GM12872 (cell line): ENCODE data around the gene ZNF22.

Experiments used
- TF ChIP-seq, protein P1 (sequence below): IDR thresholded peaks from 3 replicates; pipeline ENCODE4 v1.5.1; 2011; ENCODE audit warnings: low read depth, mild to moderate bottlenecking, low read length, moderate library complexity; ENCODE audit not compliant: insufficient read depth

The ZNF22 gene

DNA sequence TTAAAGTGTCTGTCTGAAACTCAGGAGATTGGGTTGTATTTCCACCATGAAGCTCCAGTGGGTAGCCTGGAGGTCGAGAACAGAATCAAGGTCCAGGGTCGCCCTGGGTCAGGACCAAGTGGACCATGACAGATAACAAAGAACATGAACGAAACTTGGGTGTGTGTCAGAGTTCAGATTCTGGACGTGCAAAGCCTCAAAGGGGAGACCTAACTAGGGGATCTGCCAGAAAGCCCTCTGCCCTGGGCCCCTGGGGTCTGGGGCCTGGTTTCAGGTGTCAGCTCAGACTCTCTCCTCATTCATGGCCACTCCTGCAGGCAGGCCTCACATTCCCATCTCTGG is 39.5 kb upstream of the ZNF22 start:
- TF ChIP-seq, protein P1, sequence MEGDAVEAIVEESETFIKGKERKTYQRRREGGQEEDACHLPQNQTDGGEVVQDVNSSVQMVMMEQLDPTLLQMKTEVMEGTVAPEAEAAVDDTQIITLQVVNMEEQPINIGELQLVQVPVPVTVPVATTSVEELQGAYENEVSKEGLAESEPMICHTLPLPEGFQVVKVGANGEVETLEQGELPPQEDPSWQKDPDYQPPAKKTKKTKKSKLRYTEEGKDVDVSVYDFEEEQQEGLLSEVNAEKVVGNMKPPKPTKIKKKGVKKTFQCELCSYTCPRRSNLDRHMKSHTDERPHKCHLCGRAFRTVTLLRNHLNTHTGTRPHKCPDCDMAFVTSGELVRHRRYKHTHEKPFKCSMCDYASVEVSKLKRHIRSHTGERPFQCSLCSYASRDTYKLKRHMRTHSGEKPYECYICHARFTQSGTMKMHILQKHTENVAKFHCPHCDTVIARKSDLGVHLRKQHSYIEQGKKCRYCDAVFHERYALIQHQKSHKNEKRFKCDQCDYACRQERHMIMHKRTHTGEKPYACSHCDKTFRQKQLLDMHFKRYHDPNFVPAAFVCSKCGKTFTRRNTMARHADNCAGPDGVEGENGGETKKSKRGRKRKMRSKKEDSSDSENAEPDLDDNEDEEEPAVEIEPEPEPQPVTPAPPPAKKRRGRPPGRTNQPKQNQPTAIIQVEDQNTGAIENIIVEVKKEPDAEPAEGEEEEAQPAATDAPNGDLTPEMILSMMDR = no peak

DNA sequence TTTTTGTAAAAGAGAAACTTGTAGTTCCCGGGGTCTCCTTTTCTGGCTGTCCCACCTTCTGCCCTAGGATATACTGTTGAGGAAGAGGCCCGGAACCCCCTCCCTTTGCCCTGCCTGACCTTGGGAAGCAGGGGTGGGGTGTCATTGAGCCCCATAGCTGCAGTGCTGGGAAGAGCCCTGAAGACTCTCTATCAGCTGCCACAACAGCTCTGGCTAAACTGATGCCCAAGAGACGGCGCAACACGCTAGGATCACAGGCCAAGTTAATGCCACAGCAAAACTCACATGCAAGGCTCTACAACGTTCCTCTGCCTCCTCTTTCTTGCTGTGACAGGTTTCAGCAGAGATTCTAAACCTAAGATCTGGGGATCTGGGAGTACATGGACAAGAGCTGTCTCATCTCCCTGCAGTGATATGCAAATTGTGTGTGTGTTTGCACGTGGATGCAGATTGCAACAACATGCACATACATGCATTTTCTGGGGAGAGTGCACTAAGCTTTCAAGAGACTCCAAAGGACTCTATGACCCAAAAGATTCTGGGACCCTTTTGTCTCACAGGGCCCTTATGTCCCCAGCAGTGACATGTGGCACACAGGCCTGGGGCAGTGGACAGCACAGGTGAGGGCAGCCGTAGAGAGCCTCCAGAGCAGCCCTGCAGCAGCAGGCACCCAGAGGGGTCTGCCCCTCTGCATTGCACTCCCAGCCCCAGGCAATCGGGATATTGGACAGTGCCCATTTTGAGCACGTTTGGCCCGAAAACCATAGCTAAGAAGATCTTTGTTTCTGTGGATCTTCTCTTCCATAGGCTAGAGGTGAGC is 38.6 kb upstream of the ZNF22 start:
- TF ChIP-seq, protein P1 = no peak

DNA sequence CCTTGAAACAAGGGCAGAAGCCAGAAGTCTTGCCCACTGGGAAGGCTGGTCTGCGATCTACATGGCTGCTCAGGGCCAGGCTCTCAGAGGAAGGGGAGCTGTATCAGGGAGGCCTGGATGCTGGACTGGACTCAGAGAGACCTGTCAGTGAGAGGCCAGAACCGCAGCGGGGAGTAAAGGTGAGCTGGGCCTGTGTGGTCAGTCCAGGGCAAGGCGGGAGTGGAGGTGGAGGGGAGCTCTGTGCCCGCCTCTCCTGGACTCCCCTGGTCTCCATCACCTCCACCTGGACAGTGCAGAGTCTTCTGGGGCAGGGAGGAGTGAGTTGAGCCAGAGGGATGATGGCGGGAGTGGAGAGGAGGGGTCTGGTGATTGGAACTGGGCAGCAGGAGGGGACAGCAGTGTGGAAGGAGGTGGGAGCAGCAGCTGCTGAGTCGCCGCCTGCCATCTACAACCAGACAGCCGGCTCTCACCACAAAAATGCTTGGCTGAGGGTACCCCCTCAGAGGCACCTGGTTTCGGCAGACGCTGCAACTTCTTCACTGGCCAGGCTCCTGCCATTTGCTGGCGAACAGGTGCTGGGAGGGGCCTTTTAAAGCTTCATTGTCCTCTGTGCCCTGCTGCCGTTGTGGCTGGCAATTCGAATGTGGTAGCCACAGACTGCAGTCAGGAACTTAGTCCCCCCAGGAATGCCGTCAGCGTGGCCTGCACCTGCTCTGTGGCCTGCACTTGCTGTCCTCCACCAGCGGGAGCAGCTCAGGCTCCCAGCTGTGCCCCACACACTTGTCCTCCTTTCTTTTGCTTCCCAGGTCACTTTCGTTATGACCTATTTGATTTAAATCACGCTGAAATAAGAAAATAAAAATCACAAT is 37.6 kb upstream of the ZNF22 start:
- TF ChIP-seq, protein P1 = peak; percentile 56

DNA sequence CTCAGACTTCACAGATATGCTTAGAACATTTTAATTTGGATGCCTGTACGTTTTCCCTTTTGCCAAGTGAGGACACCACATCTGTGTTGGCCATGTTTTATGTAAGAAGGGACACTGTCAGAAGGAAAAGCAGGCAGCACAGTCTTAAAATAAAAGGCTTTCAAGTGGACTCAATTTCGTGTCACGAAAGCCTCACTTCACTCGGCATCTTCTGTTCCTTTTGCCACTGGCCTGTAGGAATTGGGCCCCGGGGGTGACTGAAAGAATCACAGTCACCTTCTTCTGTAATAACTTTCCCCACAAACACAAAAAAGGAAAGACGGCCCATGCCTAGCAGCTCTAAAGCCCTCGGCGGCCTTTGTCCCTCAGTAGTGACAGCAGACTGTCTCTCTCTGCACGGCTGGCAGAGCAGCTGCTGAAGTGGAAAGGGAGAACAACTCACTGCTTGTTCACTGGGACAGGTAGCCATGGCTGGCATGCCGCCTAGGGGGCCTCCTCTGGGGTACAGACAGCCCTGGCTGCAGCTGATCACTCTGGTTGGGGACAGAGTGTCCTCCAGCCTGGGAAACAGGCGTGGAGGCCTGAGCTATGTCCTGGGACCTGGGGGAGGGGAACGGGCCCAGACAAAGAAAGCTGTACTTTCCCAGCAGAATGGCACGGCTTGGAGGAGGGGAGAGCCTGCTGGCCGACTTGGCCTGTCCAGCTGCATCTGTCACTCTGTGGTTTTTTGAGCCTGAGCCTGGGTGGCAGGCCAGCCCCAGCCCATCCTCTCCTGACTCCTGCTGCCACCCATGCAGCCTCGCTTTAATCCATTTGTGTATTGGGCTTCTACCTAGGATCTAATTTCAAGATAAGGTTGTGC is 36.7 kb upstream of the ZNF22 start:
- TF ChIP-seq, protein P1 = no peak

DNA sequence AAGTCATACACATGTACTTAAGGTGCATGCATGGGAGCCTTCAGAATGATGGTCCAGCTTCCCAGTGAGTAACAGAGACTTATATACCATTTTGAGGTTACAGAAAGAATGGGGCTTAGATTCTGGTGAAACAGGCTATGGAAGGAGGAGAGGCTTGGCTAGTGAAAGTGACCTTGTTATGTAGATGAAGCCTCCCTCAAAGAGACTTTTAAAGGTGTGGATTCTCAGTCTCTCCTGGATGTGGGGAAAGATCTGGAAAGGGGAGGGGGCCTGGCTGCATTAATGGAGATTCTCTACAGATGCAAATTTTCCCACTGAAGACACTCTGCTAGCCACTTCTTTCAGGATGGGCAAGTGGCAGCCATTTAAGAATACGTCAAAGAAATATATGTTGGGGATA is 35.6 kb upstream of the ZNF22 start:
- TF ChIP-seq, protein P1 = no peak

DNA sequence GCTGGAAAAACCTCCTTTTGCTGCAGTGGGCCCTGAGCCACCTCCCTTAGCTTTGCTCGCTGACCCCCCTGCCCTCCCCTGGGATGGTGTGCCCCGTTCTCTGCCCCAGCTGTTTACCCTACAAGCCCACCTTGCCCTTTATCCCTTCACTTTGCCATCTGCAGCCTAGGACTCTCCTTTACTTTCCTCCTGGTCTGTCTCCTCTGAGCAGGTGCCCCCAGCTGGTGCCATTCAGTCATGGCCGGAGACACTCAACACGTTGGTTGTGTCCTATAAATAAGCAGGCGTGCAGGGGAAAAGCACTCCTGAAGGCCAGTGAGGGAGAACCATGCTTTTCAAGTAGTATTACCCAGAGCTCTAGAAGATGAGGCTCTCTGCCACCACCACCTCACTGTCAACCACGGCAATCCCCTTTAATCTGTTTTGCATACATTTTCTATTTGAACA is 35.0 kb upstream of the ZNF22 start:
- TF ChIP-seq, protein P1 = no peak
